ENCODE results near the gene RB1.
"Not testable (repeated sequence)": the region's sequence is repeated elsewhere in the genome, so short reads cannot be mapped to it uniquely, and the experiment has no call there.

RB1 gene

DNA sequence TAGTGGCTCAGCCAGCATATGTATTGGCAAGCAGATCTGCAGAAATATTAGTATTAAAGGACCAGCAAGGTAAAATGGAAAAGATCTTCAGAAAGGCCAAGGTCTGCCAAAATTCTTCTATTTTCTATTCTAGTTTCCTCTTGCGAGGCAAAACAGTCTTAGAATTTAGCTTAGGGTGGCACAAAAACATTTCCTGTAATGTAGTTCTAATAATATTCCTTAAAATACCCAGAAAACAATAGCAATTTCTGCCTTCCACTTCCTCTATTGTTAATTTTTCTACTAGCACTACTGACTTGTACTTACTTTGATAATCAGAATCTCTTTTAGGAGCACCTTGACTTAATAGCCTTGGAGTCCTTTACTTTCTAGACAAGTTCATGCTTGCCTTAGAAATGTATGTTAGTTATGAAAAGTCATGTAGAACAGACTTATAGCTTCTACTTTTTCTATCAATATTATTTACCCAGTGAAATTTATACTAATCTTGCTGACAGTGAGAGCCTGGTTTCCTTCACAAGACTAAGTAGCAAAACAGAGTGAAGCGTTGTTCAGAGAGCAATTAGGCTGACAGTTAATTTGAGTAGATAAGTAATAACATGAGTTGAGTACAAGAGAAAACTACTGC, 133.2 kb downstream of the RB1 start:
- peak overlapping the region in 1 of 2 donors; percentile 27 for H3K27ac ChIP-seq (ENCODE audit: low read depth in 2 of 2, low read length in 2 of 2)
- no peaks in the 10 kb centered on the region for H3K27me3 ChIP-seq (ENCODE audit: control insufficient read depth in 2 of 2, insufficient read depth in 2 of 2, low read length in 2 of 2)
- no peaks in the 10 kb centered on the region for H3K9me3 ChIP-seq (ENCODE audit: control insufficient read depth in 2 of 2, low read length in 2 of 2)
- H3K9ac ChIP-seq (ENCODE audit: low read depth in 1 of 2, low read length in 2 of 2): no peak overlapping the region
- no peaks in the 10 kb centered on the region for H3K4me1 ChIP-seq (ENCODE audit: control insufficient read depth in 2 of 2, insufficient read depth in 2 of 2, low read length in 2 of 2)
- H3K36me3 ChIP-seq (ENCODE audit: control insufficient read depth in 2 of 2, insufficient read depth in 2 of 2, low read length in 2 of 2): no peaks in the 10 kb centered on the region
- H3K4me3 ChIP-seq (ENCODE audit: low read length in 2 of 2): no peak overlapping the region

GRCh38 chr13:48437371-48437770, 133.8 kb downstream of the RB1 start:
- Histone ChIP-seq H3K36me3 (ENCODE audit: control insufficient read depth in 2 of 2, insufficient read depth in 2 of 2, low read length in 2 of 2) (no peaks in the 10 kb centered on the region), H3K9ac (ENCODE audit: low read depth in 1 of 2, low read length in 2 of 2) (no peak overlapping the region), H3K27me3 (ENCODE audit: control insufficient read depth in 2 of 2, insufficient read depth in 2 of 2, low read length in 2 of 2) (no peaks in the 10 kb centered on the region), H3K9me3 (ENCODE audit: control insufficient read depth in 2 of 2, low read length in 2 of 2) (no peaks in the 10 kb centered on the region), H3K4me3 (ENCODE audit: low read length in 2 of 2) (no peak overlapping the region), H3K27ac (ENCODE audit: low read depth in 2 of 2, low read length in 2 of 2) (peak overlapping the region in 1 of 2 donors; percentile 29), H3K4me1 (ENCODE audit: control insufficient read depth in 2 of 2, insufficient read depth in 2 of 2, low read length in 2 of 2) (no peaks in the 10 kb centered on the region)

- Histone ChIP-seq H3K9me3 (ENCODE audit: control insufficient read depth in 2 of 2, low read length in 2 of 2) (no peaks in the 10 kb centered on the region), H3K27ac (ENCODE audit: low read depth in 2 of 2, low read length in 2 of 2) (no peak overlapping the region), H3K4me1 (ENCODE audit: control insufficient read depth in 2 of 2, insufficient read depth in 2 of 2, low read length in 2 of 2) (no peaks in the 10 kb centered on the region)
Observed at GRCh38 chr13:48443442-48444208, 140.1 kb downstream of the RB1 start.

DNA sequence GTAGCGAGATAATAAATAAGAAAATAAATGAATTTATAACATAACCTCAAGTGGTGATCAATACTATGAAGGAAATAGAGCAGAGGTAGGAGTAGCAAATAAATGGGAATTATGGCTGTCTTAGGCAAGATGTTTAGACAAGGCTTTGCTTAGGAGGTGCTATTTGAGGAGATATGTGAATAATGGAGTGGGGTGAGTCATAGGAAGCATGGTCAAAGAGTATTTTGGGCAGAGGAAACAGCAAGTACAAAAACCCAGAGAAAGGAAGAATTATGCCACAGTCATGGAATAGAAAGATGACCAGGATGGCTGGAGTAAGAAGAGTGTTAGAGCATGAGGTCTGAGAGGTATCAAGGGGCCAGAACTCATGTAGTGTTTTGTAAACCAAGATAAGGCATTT, 142.9 kb downstream of the RB1 start:
- no peak overlapping the region for H3K27ac ChIP-seq (ENCODE audit: low read depth in 2 of 2, low read length in 2 of 2)
- no peaks in the 10 kb centered on the region for H3K4me1 ChIP-seq (ENCODE audit: control insufficient read depth in 2 of 2, insufficient read depth in 2 of 2, low read length in 2 of 2)
- no peak overlapping the region for H3K4me3 ChIP-seq (ENCODE audit: low read length in 2 of 2)
- no peaks in the 10 kb centered on the region for H3K9me3 ChIP-seq (ENCODE audit: control insufficient read depth in 2 of 2, low read length in 2 of 2)
- H3K9ac ChIP-seq (ENCODE audit: low read depth in 1 of 2, low read length in 2 of 2): no peak overlapping the region
- no peaks in the 10 kb centered on the region for H3K27me3 ChIP-seq (ENCODE audit: control insufficient read depth in 2 of 2, insufficient read depth in 2 of 2, low read length in 2 of 2)
- H3K36me3 ChIP-seq (ENCODE audit: control insufficient read depth in 2 of 2, insufficient read depth in 2 of 2, low read length in 2 of 2): no peaks in the 10 kb centered on the region

More at GRCh38 chr13:48443442-48444208, 140.1 kb downstream of the RB1 start:
- H3K4me3 ChIP-seq (ENCODE audit: low read length in 2 of 2): no peak overlapping the region
- no peak overlapping the region for H3K9ac ChIP-seq (ENCODE audit: low read depth in 1 of 2, low read length in 2 of 2)
- H3K27me3 ChIP-seq (ENCODE audit: control insufficient read depth in 2 of 2, insufficient read depth in 2 of 2, low read length in 2 of 2): no peaks in the 10 kb centered on the region
- no peaks in the 10 kb centered on the region for H3K36me3 ChIP-seq (ENCODE audit: control insufficient read depth in 2 of 2, insufficient read depth in 2 of 2, low read length in 2 of 2)

DNA sequence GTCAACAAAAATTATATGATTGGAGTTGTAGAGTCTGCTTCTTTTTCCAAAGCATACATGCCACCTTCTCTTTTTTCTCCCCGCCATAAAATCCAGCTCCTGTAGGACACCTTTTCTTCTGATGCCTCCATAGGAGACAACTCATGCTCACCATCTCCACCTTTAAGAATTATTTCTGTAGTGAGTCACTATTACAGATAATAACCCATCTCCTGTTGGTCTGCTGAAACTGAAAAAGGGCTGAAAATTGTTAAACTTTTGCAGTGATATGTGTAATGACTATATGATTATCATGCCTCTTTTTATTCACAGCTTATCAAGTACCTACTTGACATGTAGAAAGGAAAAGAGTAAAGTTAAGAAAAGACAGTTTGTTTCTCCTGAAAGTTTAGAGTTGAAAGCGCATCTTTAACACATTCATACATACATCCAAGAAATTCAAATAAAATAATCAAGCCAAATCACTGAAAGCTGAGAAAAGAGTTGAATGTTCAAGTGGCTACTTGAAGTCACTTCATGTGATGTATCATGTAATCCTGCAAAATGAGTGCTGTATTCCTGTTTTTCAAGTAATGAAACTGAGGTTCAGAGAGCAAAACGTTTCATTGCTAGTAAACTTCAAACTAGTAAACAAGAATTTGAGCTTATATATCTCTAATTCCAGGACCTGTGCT, 144.9 kb downstream of the RB1 start:
- peaks cover 0 to 4% of the 10 kb centered on the region in 2 donors for H3K36me3 ChIP-seq (ENCODE audit: control insufficient read depth in 2 of 2, insufficient read depth in 2 of 2, low read length in 2 of 2)
- H3K27ac ChIP-seq (ENCODE audit: low read depth in 2 of 2, low read length in 2 of 2): no peak overlapping the region
- no peaks in the 10 kb centered on the region for H3K27me3 ChIP-seq (ENCODE audit: control insufficient read depth in 2 of 2, insufficient read depth in 2 of 2, low read length in 2 of 2)
- no peaks in the 10 kb centered on the region for H3K9me3 ChIP-seq (ENCODE audit: control insufficient read depth in 2 of 2, low read length in 2 of 2)
- H3K4me1 ChIP-seq (ENCODE audit: control insufficient read depth in 2 of 2, insufficient read depth in 2 of 2, low read length in 2 of 2): no peaks in the 10 kb centered on the region
- no peak overlapping the region for H3K9ac ChIP-seq (ENCODE audit: low read depth in 1 of 2, low read length in 2 of 2)
- H3K4me3 ChIP-seq (ENCODE audit: low read length in 2 of 2): no peak overlapping the region

GRCh38 chr13:48448959-48449614, 145.5 kb downstream of the RB1 start:
- H3K9me3 ChIP-seq (ENCODE audit: control insufficient read depth in 2 of 2, low read length in 2 of 2): no peaks in the 10 kb centered on the region
- no peaks in the 10 kb centered on the region for H3K4me1 ChIP-seq (ENCODE audit: control insufficient read depth in 2 of 2, insufficient read depth in 2 of 2, low read length in 2 of 2)
- H3K9ac ChIP-seq (ENCODE audit: low read depth in 1 of 2, low read length in 2 of 2): no peak overlapping the region
- H3K27me3 ChIP-seq (ENCODE audit: control insufficient read depth in 2 of 2, insufficient read depth in 2 of 2, low read length in 2 of 2): no peaks in the 10 kb centered on the region
- peak overlapping the region in 1 of 2 donors; percentile 3 for H3K4me3 ChIP-seq (ENCODE audit: low read length in 2 of 2)
- H3K36me3 ChIP-seq (ENCODE audit: control insufficient read depth in 2 of 2, insufficient read depth in 2 of 2, low read length in 2 of 2): peaks cover 0 to 7% of the 10 kb centered on the region in 2 donors
- H3K27ac ChIP-seq (ENCODE audit: low read depth in 2 of 2, low read length in 2 of 2): no peak overlapping the region

GRCh38 chr13:48449656-48450055, 146.1 kb downstream of the RB1 start:
- Histone ChIP-seq H3K36me3 (ENCODE audit: control insufficient read depth in 2 of 2, insufficient read depth in 2 of 2, low read length in 2 of 2) (peaks cover 0 to 7% of the 10 kb centered on the region in 2 donors), H3K9me3 (ENCODE audit: control insufficient read depth in 2 of 2, low read length in 2 of 2) (no peaks in the 10 kb centered on the region), H3K27me3 (ENCODE audit: control insufficient read depth in 2 of 2, insufficient read depth in 2 of 2, low read length in 2 of 2) (no peaks in the 10 kb centered on the region), H3K4me1 (ENCODE audit: control insufficient read depth in 2 of 2, insufficient read depth in 2 of 2, low read length in 2 of 2) (no peaks in the 10 kb centered on the region), H3K9ac (ENCODE audit: low read depth in 1 of 2, low read length in 2 of 2) (no peak overlapping the region), H3K27ac (ENCODE audit: low read depth in 2 of 2, low read length in 2 of 2) (no peak overlapping the region), H3K4me3 (ENCODE audit: low read length in 2 of 2) (no peak overlapping the region)

DNA sequence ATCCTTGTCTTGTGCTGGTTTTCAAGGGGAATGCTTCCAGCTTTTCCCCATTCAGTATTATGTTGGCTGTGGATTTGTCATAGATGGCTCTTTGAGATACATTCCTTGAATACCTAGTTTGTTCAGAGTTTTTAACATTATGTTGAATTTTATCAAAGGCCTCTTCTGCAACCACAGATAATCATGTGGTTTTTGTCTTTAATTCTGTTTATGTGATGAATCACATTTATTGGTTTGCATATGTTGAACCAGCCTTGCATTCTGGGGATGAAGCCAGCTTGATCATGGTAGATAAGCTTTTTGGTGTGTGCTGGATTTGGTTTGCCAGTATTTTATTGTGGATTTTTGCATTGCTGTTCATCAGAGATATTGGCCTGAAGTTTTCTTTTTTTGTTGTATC, 147.6 kb downstream of the RB1 start:
- H3K9me3 ChIP-seq (ENCODE audit: control insufficient read depth in 2 of 2, low read length in 2 of 2); H3K27ac ChIP-seq (ENCODE audit: low read depth in 2 of 2, low read length in 2 of 2); H3K9ac ChIP-seq (ENCODE audit: low read depth in 1 of 2, low read length in 2 of 2); H3K4me1 ChIP-seq (ENCODE audit: control insufficient read depth in 2 of 2, insufficient read depth in 2 of 2, low read length in 2 of 2); H3K27me3 ChIP-seq (ENCODE audit: control insufficient read depth in 2 of 2, insufficient read depth in 2 of 2, low read length in 2 of 2); H3K36me3 ChIP-seq (ENCODE audit: control insufficient read depth in 2 of 2, insufficient read depth in 2 of 2, low read length in 2 of 2); H3K4me3 ChIP-seq (ENCODE audit: low read length in 2 of 2): not testable (repeated sequence)

- Histone ChIP-seq H3K36me3 (ENCODE audit: control insufficient read depth in 2 of 2, insufficient read depth in 2 of 2, low read length in 2 of 2) (peaks cover 10 to 15% of the 10 kb centered on the region in 2 donors), H3K4me1 (ENCODE audit: control insufficient read depth in 2 of 2, insufficient read depth in 2 of 2, low read length in 2 of 2) (no peaks in the 10 kb centered on the region), H3K27me3 (ENCODE audit: control insufficient read depth in 2 of 2, insufficient read depth in 2 of 2, low read length in 2 of 2) (no peaks in the 10 kb centered on the region), H3K9me3 (ENCODE audit: control insufficient read depth in 2 of 2, low read length in 2 of 2) (no peaks in the 10 kb centered on the region), H3K4me3 (ENCODE audit: low read length in 2 of 2) (no peak overlapping the region), H3K9ac (ENCODE audit: low read depth in 1 of 2, low read length in 2 of 2) (no peak overlapping the region), H3K27ac (ENCODE audit: low read depth in 2 of 2, low read length in 2 of 2) (no peak overlapping the region)
Observed at GRCh38 chr13:48456546-48456945, 153.0 kb downstream of the RB1 start.

Data from mucosa of rectum (tissue), 2 donors.